Endothelial cell of umbilical vein (primary cell): ENCODE data around the gene MAST4. TPM values are rescaled to one million over a fixed set of nuclear protein-coding genes. Genes with fewer than 3 reads are reported as not detected.

Experiments used
- BruUV-seq: library from RNA; stranded (reverse); fragments of 400-500 nt; replicated peaks from 2 replicates; lab custom pipeline; 2021; lab: Mats Ljungman, UMichigan
- CTCF ChIA-PET: fragments of 300-600, 350-600 bp; sonication (Branson Sonifier 250); formaldehyde crosslinking; loops from one replicate; lab custom pipeline; 2021; ENCODE audit warnings: antibody characterized with exemption, inconsistent platforms; lab: Charles Lee
- POLR2A ChIA-PET: fragments of 300-600, 350-600 bp; sonication (Branson Sonifier 250); formaldehyde crosslinking; loops from one replicate; lab custom pipeline; 2021; ENCODE audit warnings: antibody characterized with exemption, inconsistent platforms; lab: Charles Lee
- DNase-seq: peaks from one replicate; pipeline ENCODE4 v3.0.0-alpha.2; 2011; ENCODE audit warnings: low read depth, low spot score
- FAIRE-seq: peaks from 2 replicates; lab custom pipeline; 2011; peaks lifted over from hg19 to GRCh38; lab: Jason Lieb, UNC
- H2AFZ ChIP-seq: 2 replicates; pipeline ENCODE4 v1.6.0; 2012; ENCODE audit warnings: low read depth, low read length, control low read depth, inconsistent platforms
- H3K27ac ChIP-seq: 2 replicates; pipeline ENCODE4 v1.5.1; 2011; ENCODE audit warnings: low read depth, mild to moderate bottlenecking, control low read depth, low read length, moderate library complexity; ENCODE audit not compliant: insufficient read depth
- H3K27me3 ChIP-seq, 2 experiments: 2 replicates each; pipeline versions ENCODE4 v1.6.0 to v1.6.1; 2011; ENCODE audit warnings: low read length in 2 of 2, mixed read lengths in 1 of 2; ENCODE audit not compliant: control insufficient read depth in 2 of 2, insufficient read depth in 2 of 2
- H3K36me3 ChIP-seq, 2 experiments: 2 replicates in 1 of 2; 3 replicates in 1 of 2; pipeline ENCODE4 v1.5.1; 2011; ENCODE audit warnings: low read length in 2 of 2, mild to moderate bottlenecking in 1 of 2, moderate library complexity in 1 of 2; ENCODE audit not compliant: control insufficient read depth in 2 of 2, insufficient read depth in 2 of 2; ENCODE audit errors: extremely low read depth in 1 of 2
- H3K4me1 ChIP-seq: 3 replicates; pipeline ENCODE4 v1.5.1; 2011; ENCODE audit warnings: mild to moderate bottlenecking, low read length; ENCODE audit not compliant: control insufficient read depth, insufficient read depth; ENCODE audit errors: extremely low read depth
- H3K4me2 ChIP-seq: 2 replicates; pipeline ENCODE4 v1.6.1; 2011; ENCODE audit warnings: low read length, control low read depth, mixed read lengths; ENCODE audit not compliant: insufficient read depth
- H3K4me3 ChIP-seq, 3 experiments: fragments of 200-600 bp in 1 of 3; sonication (generic), shearing (Covaris generic) in 1 of 3; replicated peaks in 1 of 3; 2 replicates each; pipeline ENCODE4 v1.5.1; 2011 to 2016; ENCODE audit warnings: control low read depth in 3 of 3, low read length in 3 of 3, mild to moderate bottlenecking in 2 of 3, inconsistent platforms in 1 of 3, low read depth in 1 of 3, moderate library complexity in 1 of 3; ENCODE audit not compliant: insufficient read depth in 1 of 3
- H3K79me2 ChIP-seq: 2 replicates; pipeline ENCODE4 v1.6.0; 2012; ENCODE audit warnings: low read length, inconsistent platforms; ENCODE audit not compliant: control insufficient read depth, insufficient read depth
- H3K9ac ChIP-seq: replicated peaks from 2 replicates; pipeline ENCODE3; 2011; ENCODE audit warnings: low read length, control low read depth; ENCODE audit not compliant: insufficient read depth; ENCODE audit errors: extremely low read depth
- H3K9me1 ChIP-seq: replicated peaks from 3 replicates; pipeline ENCODE4 v1.6.0; 2011; ENCODE audit warnings: mild to moderate bottlenecking, low read length; ENCODE audit not compliant: control insufficient read depth, insufficient read depth; ENCODE audit errors: extremely low read depth
- H3K9me3 ChIP-seq: replicated peaks from 2 replicates; pipeline ENCODE4 v1.5.1; 2012; ENCODE audit warnings: low read length, inconsistent platforms; ENCODE audit not compliant: control insufficient read depth, insufficient read depth
- H4K20me1 ChIP-seq: replicated peaks from 2 replicates; pipeline ENCODE3; 2011; ENCODE audit warnings: mild to moderate bottlenecking, low read length; ENCODE audit not compliant: control insufficient read depth, insufficient read depth; ENCODE audit errors: extremely low read depth
- CTCF ChIP-seq, 2 donors: IDR thresholded peaks; 1 replicate in 1 of 2; 2 replicates in 1 of 2; pipeline ENCODE4 v1.5.1; 2011; ENCODE audit warnings: low read length in 2 of 2, mild to moderate bottlenecking in 2 of 2, moderate library complexity in 2 of 2, control low read depth in 1 of 2, inconsistent platforms in 1 of 2, low read depth in 1 of 2; ENCODE audit not compliant: insufficient read depth in 1 of 2; ENCODE audit errors: extremely low read depth in 1 of 2
- EZH2 ChIP-seq: IDR thresholded peaks from 2 replicates; pipeline ENCODE4 v1.6.1; 2012; ENCODE audit warnings: borderline replicate concordance, low read depth, mild to moderate bottlenecking, moderate library complexity, low read length, inconsistent platforms; ENCODE audit not compliant: severe bottlenecking
- FOS ChIP-seq: IDR thresholded peaks from 2 replicates; pipeline ENCODE4 v1.6.1; 2011; ENCODE audit warnings: mild to moderate bottlenecking, low read length, moderate library complexity, borderline replicate concordance; ENCODE audit not compliant: insufficient read depth
- GATA2 ChIP-seq: IDR thresholded peaks from 2 replicates; pipeline ENCODE4 v1.7.0; 2011; ENCODE audit warnings: low read depth, mild to moderate bottlenecking, moderate library complexity, mixed read lengths, low read length; ENCODE audit not compliant: insufficient read length, insufficient read depth
- JUN ChIP-seq: IDR thresholded peaks from 2 replicates; pipeline ENCODE4 v1.6.1; 2011; ENCODE audit warnings: borderline replicate concordance, low read depth; ENCODE audit not compliant: insufficient read length, insufficient read depth
- MAX ChIP-seq: IDR thresholded peaks from 2 replicates; pipeline ENCODE4 v1.6.1; 2011; ENCODE audit not compliant: insufficient read depth, insufficient read length
- MYC ChIP-seq: IDR thresholded peaks from one replicate; pipeline ENCODE4 v1.6.1; 2011; ENCODE audit warnings: mild to moderate bottlenecking, low read depth, low read length
- POLR2A ChIP-seq: IDR thresholded peaks from 2 replicates; pipeline ENCODE4 v1.6.1; 2012; ENCODE audit warnings: low read depth, mild to moderate bottlenecking, control low read depth, low read length
- POLR2AphosphoS5 ChIP-seq: IDR thresholded peaks from 2 replicates; pipeline ENCODE4 v1.6.1; 2012; ENCODE audit warnings: low read depth, mild to moderate bottlenecking, control low read depth, low read length, moderate library complexity; ENCODE audit not compliant: insufficient read depth
- dilution Hi-C: fragments of 300-500 bp; cut with MboI; formaldehyde crosslinking; loops from one replicate; pipeline ENCODE4 v1.15.0; 2019; ENCODE audit warnings: low sequenced_read_pairs; ENCODE audit not compliant: extremely low pct_ligation_motif_present
- intact Hi-C: fragments of 100-400 bp; cut with micrococcal nuclease; formaldehyde crosslinking; loops from one replicate; pipeline ENCODE4 v1.10.0; 2022
- polyA plus RNA-seq, 4 experiments: library from polyadenylated mRNA; depleted of rRNA in 3 of 4; stranded (reverse) in 3 of 4; unstranded in 1 of 4; fragments of >200 nt; gene quantifications; 2 replicates each; pipeline versions ENCODE4 v1.2.1 to v1.2.3, GENCODE V29; 2011 to 2012; ENCODE audit warnings: missing spikeins in 1 of 4
- total RNA-seq: library from RNA; stranded (reverse); gene quantifications from 2 replicates; pipeline ENCODE4 v1.2.3, GENCODE V29; 2021

The MAST4 gene
- total and polyA plus RNA-seq, 2 donors (not counting 3 experiments of a cell fraction or from before 2014, with no cell fraction given), result 40.2 to 116 TPM

GRCh38 chr5:67002832-67003684 is 406.9 kb downstream of the MAST4 start:
- ChIA-PET POLR2A (interaction anchor here (1.1 kb wide), 1 partner anchor 10 kb away, joined by 3 read pairs; no protein-coding TSS in a partner anchor), CTCF (interaction anchor here (1.0 to 3.2 kb wide), 4 partner anchors 10 to 147 kb away, joined by 3 to 15 read pairs (median 4); no protein-coding TSS in a partner anchor)
- no peak for TF ChIP-seq GATA2
- TF ChIP-seq POLR2AphosphoS5, result no peak
- no peak for TF ChIP-seq MYC
- TF ChIP-seq CTCF (IDR thresholded peaks at IDR 0.05; ENCODE audit: extremely low read depth in 1 of 2, insufficient read depth in 1 of 2, low read depth in 1 of 2, low read length in 2 of 2), result no peak
- TF ChIP-seq FOS, result no peak
- no peak for TF ChIP-seq EZH2
- TF ChIP-seq MAX, result no peak
- no peak for TF ChIP-seq POLR2A
- no peak for TF ChIP-seq JUN
- no peaks in the 10 kb centered on the region for H4K20me1 ChIP-seq
- H3K27me3 ChIP-seq, result no peaks in the 10 kb centered on the region
- H3K79me2 ChIP-seq, result peaks cover 32% of the 10 kb centered on the region
- peak; percentile 18 for FAIRE-seq
- no peaks in the 10 kb centered on the region for H3K9me1 ChIP-seq
- intact Hi-C loops (loop anchor here (5.0 to 10.0 kb wide), 2 partner anchors 79 to 302 kb away; no protein-coding TSS in a partner anchor), dilution Hi-C loops (no loop called here)
- H3K4me2 ChIP-seq, result peak overlapping the region; percentile 54
- no peaks in the 10 kb centered on the region for H3K36me3 ChIP-seq
- no peak overlapping the region for H2AFZ ChIP-seq
- peak overlapping the region in 1 of 3 experiments; percentile 49 for H3K4me3 ChIP-seq
- peak overlapping the region; percentile 97 for H3K9ac ChIP-seq
- DNase-seq, result no peak
- H3K9me3 ChIP-seq, result no peaks in the 10 kb centered on the region
- H3K4me1 ChIP-seq, result peaks cover 34% of the 10 kb centered on the region
- H3K27ac ChIP-seq, result peak overlapping the region; percentile 94
- no TSS peak for BruUV-seq
